ENCODE results near the gene WDR82.

The WDR82 gene

DNA sequence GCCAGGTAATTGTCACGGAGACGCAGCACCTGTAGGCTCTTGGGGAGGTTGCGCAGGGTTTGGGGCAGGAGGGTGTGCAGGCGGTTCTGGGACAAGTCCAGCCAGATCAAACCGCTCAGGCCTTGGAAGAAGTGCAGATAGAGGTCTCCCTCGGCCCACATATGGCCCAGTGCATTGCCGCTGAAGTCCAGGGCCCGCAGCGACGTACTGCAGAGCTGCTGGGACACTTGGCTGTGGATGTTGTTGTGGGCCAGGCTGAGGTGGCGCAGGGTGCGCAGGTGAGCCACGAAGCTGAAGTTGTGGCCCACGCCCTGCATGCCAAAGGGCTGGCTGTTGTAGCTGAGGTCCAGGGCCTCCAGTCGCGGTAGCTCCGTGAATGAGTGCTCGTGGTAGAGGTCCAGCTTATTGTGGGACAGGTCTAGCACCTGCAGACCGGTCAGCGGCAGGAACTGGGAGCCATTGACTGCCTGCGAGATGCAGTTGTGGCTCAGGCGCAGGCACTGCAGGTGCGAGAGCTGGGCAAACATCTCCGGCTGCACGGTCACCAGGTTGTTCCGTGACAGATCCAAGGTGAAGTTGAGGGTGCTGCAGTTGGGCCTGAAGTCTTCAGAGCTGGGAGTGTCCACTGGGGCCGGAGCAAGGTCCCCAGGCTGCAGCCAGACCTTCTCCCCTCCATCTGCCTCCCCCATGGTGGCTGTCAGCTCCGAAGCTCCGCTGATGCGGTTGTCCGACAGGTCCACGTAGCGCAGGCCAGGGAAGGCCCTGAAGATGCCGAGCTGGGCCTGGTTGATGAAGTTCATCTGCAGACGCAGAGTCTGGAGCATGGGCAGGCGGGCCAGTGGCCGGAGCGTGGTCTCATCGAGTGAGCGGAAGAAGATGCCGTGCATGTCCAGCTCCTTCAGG lies 55.9 kb downstream of the WDR82 start:
- H3K4me3 ChIP-seq (replicated peaks; ENCODE audit: low read depth, low read length): no peak overlapping the region
- no peak for DNase-seq (ENCODE audit: extremely low read depth, low read depth)
- TF ChIP-seq, protein P1, sequence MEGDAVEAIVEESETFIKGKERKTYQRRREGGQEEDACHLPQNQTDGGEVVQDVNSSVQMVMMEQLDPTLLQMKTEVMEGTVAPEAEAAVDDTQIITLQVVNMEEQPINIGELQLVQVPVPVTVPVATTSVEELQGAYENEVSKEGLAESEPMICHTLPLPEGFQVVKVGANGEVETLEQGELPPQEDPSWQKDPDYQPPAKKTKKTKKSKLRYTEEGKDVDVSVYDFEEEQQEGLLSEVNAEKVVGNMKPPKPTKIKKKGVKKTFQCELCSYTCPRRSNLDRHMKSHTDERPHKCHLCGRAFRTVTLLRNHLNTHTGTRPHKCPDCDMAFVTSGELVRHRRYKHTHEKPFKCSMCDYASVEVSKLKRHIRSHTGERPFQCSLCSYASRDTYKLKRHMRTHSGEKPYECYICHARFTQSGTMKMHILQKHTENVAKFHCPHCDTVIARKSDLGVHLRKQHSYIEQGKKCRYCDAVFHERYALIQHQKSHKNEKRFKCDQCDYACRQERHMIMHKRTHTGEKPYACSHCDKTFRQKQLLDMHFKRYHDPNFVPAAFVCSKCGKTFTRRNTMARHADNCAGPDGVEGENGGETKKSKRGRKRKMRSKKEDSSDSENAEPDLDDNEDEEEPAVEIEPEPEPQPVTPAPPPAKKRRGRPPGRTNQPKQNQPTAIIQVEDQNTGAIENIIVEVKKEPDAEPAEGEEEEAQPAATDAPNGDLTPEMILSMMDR (IDR thresholded peaks at IDR 0.05; ENCODE audit: low read depth, low read length, missing control alignments): no peak

DNA sequence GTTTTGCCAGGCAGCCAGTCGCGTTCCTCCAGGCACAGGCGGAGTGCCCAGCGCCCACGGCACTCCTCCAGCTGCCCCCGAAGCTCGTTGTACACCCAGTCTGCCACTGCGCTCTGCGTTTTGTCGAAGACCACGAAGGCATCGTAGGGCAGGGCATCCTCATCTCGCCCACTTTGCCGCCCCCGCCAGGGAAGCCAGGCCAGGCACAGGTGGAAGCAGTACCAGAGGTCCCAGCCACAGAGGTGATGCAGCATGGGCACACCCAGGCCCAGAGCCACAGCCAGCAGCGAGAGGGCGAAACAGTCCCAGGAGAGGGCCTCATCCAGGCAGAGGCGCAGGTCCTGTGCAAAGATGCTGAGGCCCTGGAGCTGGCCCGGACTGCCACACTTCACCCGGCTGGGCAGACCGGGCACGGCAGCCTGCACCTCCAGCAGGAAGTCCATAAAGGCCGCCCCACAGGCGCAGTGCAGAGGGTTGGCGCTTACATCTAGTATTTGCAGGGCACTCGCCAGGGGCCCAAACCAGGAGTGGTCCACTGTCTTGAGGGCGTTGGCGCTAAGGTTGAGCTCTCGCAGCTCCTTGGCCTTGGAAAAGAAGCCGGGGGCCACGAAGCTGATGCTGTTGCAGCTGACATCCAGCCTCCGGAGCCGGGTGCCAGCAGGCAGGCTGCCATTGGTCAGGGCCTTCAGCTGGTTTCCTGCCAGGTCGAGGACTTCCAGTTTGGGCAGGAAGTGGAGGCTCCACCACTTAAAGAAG lies 56.7 kb downstream of the WDR82 start:
- DNase-seq (ENCODE audit: extremely low read depth, low read depth): no peak
- no peak overlapping the region for H3K4me3 ChIP-seq (replicated peaks; ENCODE audit: low read depth, low read length)
- TF ChIP-seq, protein P1 (IDR thresholded peaks at IDR 0.05; ENCODE audit: low read depth, low read length, missing control alignments): no peak

DNA sequence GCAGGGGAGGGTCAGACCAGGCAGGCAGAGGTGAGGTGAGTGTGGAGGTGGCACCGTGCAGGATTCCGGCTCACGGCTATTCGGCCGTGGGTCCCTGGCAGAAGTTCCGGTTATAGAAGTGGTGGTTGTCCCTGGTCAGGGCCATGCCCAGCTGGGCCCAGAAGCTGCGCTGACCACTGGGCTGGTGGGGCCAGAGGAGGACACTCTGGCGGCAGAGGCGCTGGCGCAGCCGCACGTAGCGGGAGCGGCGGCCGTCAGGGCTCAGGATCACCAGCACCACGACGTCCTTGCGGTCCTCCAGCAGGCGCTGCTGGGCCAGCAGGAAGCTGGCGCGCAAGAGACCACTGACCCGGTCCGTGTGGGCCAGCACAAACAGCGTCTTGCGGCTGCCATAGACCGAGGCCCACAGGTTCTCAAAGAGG lies 57.3 kb downstream of the WDR82 start:
- H3K4me3 ChIP-seq (replicated peaks; ENCODE audit: low read depth, low read length): no peak overlapping the region
- TF ChIP-seq, protein P1 (IDR thresholded peaks at IDR 0.05; ENCODE audit: low read depth, low read length, missing control alignments): no peak
- DNase-seq (ENCODE audit: extremely low read depth, low read depth): no peak

DNA sequence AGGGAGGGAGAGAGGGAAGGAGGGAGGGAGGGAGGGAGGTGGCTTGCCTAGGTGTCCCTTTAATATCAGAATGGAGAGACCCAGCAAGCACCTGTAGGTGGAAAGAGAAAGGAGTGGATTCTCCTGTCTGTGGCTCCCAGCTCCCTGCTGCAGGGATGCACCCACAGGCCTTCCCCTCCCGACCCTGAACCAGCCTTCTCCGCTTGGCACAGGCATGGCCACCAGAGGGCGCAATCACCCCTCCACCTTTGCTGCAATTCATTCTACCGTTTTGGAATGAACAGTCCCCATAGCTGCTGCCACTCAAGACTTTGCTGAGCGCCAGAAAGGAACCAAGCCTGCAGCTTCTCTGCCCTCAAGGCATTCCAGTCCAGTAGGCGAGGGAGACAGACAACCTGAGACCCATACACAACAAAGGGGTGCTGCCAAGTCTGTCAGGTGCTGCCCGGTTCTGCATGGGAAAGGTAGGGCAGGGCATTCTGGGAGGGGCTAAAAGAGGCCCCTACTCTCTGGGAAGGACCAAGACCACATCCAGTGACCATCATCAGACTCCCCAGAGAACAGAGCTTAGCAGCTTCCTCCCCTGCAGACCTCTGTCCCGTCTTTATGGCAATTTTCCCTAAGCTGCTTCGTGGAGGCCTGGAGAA lies 57.9 kb downstream of the WDR82 start:
- TF ChIP-seq, protein P1 (IDR thresholded peaks at IDR 0.05; ENCODE audit: low read depth, low read length, missing control alignments): peak; percentile 96
- no peak for DNase-seq (ENCODE audit: extremely low read depth, low read depth)

DNA sequence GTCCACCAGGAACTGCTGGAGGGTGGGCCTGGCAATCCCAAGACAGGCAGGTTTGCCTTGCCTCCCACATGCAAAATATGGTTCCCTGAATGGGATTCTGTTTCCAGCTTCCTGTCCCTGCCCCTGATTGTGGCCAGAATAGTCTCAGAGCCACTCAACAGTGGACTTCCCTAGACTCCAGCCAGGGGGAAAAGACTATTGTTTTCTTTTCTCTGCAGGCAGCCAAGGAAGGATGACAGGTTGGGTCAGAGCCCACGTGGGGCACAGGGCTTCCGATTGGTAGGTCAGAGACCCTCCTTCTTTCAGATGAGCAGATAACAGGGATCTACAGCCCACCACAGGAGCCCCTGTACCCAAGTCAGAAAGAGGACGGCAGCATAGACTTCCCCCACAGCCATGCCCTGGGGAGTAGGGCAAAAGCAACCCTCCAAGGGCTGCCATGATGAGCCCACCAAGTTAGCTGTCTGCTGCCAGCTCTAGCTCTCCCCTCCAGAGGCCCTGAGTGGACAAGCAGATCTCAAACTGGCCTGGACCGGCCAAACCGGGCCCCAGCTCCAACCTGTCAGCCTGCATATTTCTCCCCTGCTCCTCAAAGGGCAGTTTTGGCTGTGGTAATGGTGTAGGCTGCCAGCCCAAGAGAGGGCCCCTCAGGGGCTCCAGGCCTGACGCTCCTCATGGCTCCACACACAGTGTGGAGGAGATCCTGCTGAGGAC lies 59.4 kb downstream of the WDR82 start:
- no peak for DNase-seq (ENCODE audit: extremely low read depth, low read depth)
- TF ChIP-seq, protein P1 (IDR thresholded peaks at IDR 0.05; ENCODE audit: low read depth, low read length, missing control alignments): no peak
- H3K4me3 ChIP-seq (replicated peaks; ENCODE audit: low read depth, low read length): no peak overlapping the region

More for the DNA sequence above, 57.9 kb downstream of the WDR82 start:
- no peak overlapping the region for H3K4me3 ChIP-seq (replicated peaks; ENCODE audit: low read depth, low read length)

DNA sequence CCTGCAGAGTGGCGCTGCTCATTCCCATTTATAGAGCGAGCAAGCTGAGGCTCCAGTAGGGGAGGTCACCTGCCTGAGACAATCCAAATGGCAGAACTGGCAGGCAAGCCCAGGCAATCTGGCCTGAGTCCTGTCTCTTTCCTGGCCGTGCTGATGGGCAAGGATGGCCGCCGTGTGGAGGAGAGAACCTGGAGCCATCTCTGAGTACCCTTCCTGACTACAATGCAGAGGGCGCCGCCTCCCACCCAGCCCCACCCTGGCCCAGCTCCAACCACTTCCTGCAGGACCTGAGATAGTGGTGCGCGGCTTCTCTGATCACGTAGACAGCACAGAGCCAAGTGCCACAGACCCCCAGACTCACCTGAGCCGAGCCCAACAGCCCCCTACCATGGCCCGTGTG lies 60.0 kb downstream of the WDR82 start:
- TF ChIP-seq, protein P1 (IDR thresholded peaks at IDR 0.05; ENCODE audit: low read depth, low read length, missing control alignments): no peak
- no peak overlapping the region for H3K4me3 ChIP-seq (replicated peaks; ENCODE audit: low read depth, low read length)
- no peak for DNase-seq (ENCODE audit: extremely low read depth, low read depth)

Data from HFF-Myc (cell line).